Stimulated activated CD8-positive, alpha-beta memory T cell treated with anti-CD3 and anti-CD28 coated beads, Interleukin-7, amount 100 ng/mL, for 48 hours (primary cell): ENCODE measurements around the gene G2E3.

Experiments used
- DNase-seq, 2 donors: peaks; one replicate each; pipeline ENCODE4 v3.0.0-alpha.2; 2020; ENCODE audit warnings: low read depth in 1 of 2; ENCODE audit errors: extremely low read depth in 1 of 2

Gene G2E3

GRCh38 chr14:30648471-30648870 lies 89.5 kb downstream of the G2E3 start:
- DNase-seq: no peak

- DNase-seq: no peak
These were observed 93.0 kb downstream of the G2E3 start for GRCh38 chr14:30651937-30652336.

GRCh38 chr14:30655124-30655523 lies 96.2 kb downstream of the G2E3 start:
- DNase-seq: no peak

GRCh38 chr14:30655658-30656057 lies 96.7 kb downstream of the G2E3 start:
- no peak for DNase-seq

GRCh38 chr14:30656190-30656632 lies 97.3 kb downstream of the G2E3 start:
- DNase-seq: no peak

GRCh38 chr14:30657050-30657449 lies 98.1 kb downstream of the G2E3 start:
- no peak for DNase-seq

- DNase-seq: no peak
These were observed 98.7 kb downstream of the G2E3 start for GRCh38 chr14:30657606-30658163.

- DNase-seq: no peak
These were observed 99.7 kb downstream of the G2E3 start for GRCh38 chr14:30658645-30659044.

GRCh38 chr14:30669594-30669993 lies 110.6 kb downstream of the G2E3 start:
- no peak for DNase-seq
